GM10266 (cell line): Measurements from ENCODE around the gene PLEKHM2.
"Not testable (repeated sequence)": the region's sequence is repeated elsewhere in the genome, so short reads cannot be mapped to it uniquely, and the experiment has no call there.

ENCODE experiments used
- DNase-seq: peaks from one replicate; pipeline ENCODE4 v3.0.0; 2012; ENCODE audit errors: extremely low spot score
- CTCF ChIP-seq: IDR thresholded peaks from 2 replicates; pipeline ENCODE4 v1.5.1; 2012; ENCODE audit warnings: mild to moderate bottlenecking, low read depth; ENCODE audit not compliant: control insufficient read depth, insufficient read depth; ENCODE audit errors: missing control alignments

Gene PLEKHM2

DNA sequence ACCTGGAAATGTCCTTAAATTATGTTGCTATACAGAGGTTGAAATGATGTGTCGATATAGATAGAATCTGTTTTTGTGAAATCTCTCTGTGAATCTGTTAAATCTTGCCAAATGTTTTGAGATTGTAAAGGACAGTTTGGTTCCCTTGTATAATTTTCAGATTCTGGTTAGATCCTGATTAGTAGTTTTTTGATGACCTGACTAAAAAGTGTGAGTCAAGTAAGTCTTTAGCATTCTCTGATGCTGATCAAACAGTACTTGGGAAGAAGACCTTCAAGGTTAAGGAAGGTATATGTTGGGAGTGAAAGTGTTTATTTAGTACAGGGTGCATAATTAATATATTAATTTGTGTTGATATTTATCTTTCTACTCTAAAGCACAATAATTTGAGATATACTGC is 34.2 kb upstream of the PLEKHM2 start:
- no peak for DNase-seq
- no peak for TF ChIP-seq CTCF

DNA sequence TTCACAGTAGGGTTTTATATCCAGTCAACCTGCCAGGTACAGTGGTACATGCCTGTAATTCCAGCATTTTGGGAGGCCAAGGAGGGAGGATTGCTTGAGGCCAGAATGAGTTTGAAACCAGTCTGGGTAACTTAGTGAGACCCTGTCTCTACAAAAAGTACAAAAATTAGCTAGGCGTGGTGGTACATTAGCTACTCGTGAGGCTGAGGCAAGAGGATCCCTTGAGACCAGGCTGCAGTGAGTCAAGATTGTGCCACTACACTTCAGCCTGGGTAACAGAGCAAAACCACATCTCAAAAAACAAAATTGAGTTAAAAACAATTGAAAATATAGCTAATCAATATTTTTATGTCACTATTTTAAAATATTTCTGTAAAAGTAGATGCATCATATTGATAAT is 33.7 kb upstream of the PLEKHM2 start:
- no peak for DNase-seq
- TF ChIP-seq CTCF = no peak

DNA sequence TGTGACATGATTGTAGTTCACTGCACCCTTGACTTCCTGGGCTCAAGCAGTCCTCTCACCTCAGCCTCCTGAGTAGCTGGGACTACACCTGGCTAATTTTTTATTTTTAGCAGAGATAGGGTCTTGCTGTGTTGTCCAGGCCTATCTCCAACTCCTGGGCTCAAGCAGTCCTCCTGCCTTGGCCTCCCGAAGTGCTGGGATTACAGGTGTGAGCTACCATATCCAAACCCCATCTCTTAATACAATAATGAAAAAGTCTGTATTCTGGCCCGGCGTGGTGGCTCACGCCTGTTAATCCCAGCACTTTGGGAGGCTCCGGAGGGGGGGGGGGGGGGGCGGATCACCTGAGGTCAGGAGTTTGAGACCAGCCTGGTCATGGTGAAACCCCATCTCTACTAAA is 32.0 kb upstream of the PLEKHM2 start:
- not testable (repeated sequence) for DNase-seq

GRCh38 chr1:15654091-15654690 is 29.9 kb upstream of the PLEKHM2 start:
- DNase-seq = no peak
- no peak for TF ChIP-seq CTCF

GRCh38 chr1:15656464-15656863 is 27.7 kb upstream of the PLEKHM2 start:
- no peak for DNase-seq
- TF ChIP-seq CTCF = no peak

DNA sequence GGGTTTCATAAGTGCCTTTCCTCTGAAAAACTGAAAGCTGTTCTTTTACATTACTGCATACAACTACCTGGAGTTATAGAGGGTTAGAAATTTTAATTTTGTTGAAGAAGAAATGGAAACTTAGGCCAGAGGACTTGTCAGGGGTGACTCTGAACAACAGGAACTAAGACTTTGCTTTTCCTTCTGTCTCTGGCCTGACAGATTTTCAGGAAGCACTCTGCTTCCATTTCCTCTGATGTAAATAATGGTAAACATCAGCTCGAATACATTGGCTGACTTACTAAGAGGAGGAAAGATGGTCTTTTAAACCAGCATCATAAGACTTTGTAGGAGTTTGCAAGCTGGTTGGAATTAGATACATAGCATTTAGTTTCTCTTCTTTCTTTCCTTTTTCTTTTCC is 27.1 kb upstream of the PLEKHM2 start:
- no peak for TF ChIP-seq CTCF
- DNase-seq = no peak

- TF ChIP-seq CTCF = no peak
Observed at GRCh38 chr1:15660151-15660550, 24.0 kb upstream of the PLEKHM2 start.

GRCh38 chr1:15662477-15662876 is 21.6 kb upstream of the PLEKHM2 start:
- DNase-seq = no peak
- TF ChIP-seq CTCF = no peak

More at GRCh38 chr1:15660151-15660550, 24.0 kb upstream of the PLEKHM2 start:
- DNase-seq = no peak
